GM10248 (cell line): ENCODE data around the gene TRAF1.

Experiments
- CTCF ChIA-PET: fragments of 300-600 bp; sonication (Branson Sonifier 250); formaldehyde crosslinking; extraction: SDS; loops from one replicate; lab custom pipeline; 2021; ENCODE audit warnings: antibody characterized with exemption; lab: Yijun Ruan, JAX
- POLR2A ChIA-PET: fragments of 350-650 bp; sonication (Branson Sonifier 250); formaldehyde crosslinking; extraction: SDS; loops from one replicate; lab custom pipeline; 2020; ENCODE audit warnings: antibody characterized with exemption; lab: Yijun Ruan, JAX
- DNase-seq: peaks from one replicate; pipeline ENCODE4 v3.0.0; 2012; ENCODE audit errors: extremely low spot score
- CTCF ChIP-seq: IDR thresholded peaks from 2 replicates; pipeline ENCODE4 v1.5.1; 2012; ENCODE audit warnings: mild to moderate bottlenecking, low read depth; ENCODE audit errors: extremely low read depth, missing control alignments, control extremely low read depth

Gene TRAF1

GRCh38 chr9:120886490-120886967 lies 40.1 kb downstream of the TRAF1 start:
- ChIA-PET POLR2A (interaction anchor here (1.4 kb wide), 1 partner anchor 11 kb away, joined by 3 read pairs; no protein-coding TSS in a partner anchor), CTCF (interaction anchor here (0.9 to 2.1 kb wide), 7 partner anchors 11 to 38 kb away, joined by 3 to 13 read pairs (median 4); no protein-coding TSS in a partner anchor)
- DNase-seq, result no peak
- no peak for TF ChIP-seq CTCF

- POLR2A ChIA-PET, result interaction anchor here (1.4 kb wide), 1 partner anchor 11 kb away, joined by 3 read pairs; no protein-coding TSS in a partner anchor
These were observed 40.6 kb downstream of the TRAF1 start for GRCh38 chr9:120885958-120886357.

GRCh38 chr9:120885457-120885856 lies 41.1 kb downstream of the TRAF1 start:
- CTCF ChIA-PET, result interaction anchor here (0.9 to 2.1 kb wide), 8 partner anchors 11 to 266 kb away, joined by 3 to 13 read pairs (median 4); no protein-coding TSS in a partner anchor
- POLR2A ChIA-PET, result interaction anchor here (0.5 to 1.4 kb wide), 2 partner anchors 12 to 13 kb away, joined by 3 read pairs; no protein-coding TSS in a partner anchor
- no peak for TF ChIP-seq CTCF
- no peak for DNase-seq

More at GRCh38 chr9:120885958-120886357, 40.6 kb downstream of the TRAF1 start:
- TF ChIP-seq CTCF, result no peak
- CTCF ChIA-PET, result interaction anchor here (0.9 to 2.1 kb wide), 8 partner anchors 11 to 174 kb away, joined by 3 to 13 read pairs (median 4); no protein-coding TSS in a partner anchor
- DNase-seq, result no peak

- POLR2A ChIA-PET, result interaction anchor here (0.6 to 1.9 kb wide), 2 partner anchors 14 to 43 kb away, joined by 4 to 5 read pairs; no protein-coding TSS in a partner anchor
- no peak for DNase-seq
These were observed 43.0 kb downstream of the TRAF1 start for GRCh38 chr9:120883608-120883996.

GRCh38 chr9:120882935-120883607 lies 43.5 kb downstream of the TRAF1 start:
- POLR2A ChIA-PET, result interaction anchor here (1.9 kb wide), 1 partner anchor 14 kb away, joined by 4 read pairs; no protein-coding TSS in a partner anchor
- no peak for TF ChIP-seq CTCF
- CTCF ChIA-PET, result interaction anchor here (0.9 to 2.7 kb wide), 6 partner anchors 10 to 127 kb away, joined by 3 to 9 read pairs (median 3); no protein-coding TSS in a partner anchor
- DNase-seq, result no peak

More at GRCh38 chr9:120883608-120883996, 43.0 kb downstream of the TRAF1 start:
- TF ChIP-seq CTCF, result no peak
- CTCF ChIA-PET, result interaction anchor here (0.9 to 2.7 kb wide), 6 partner anchors 10 to 128 kb away, joined by 3 to 9 read pairs (median 3); no protein-coding TSS in a partner anchor

- ChIA-PET POLR2A (no interaction called here), CTCF (interaction anchor here (0.9 kb wide), 1 partner anchor 11 kb away, joined by 4 read pairs; no protein-coding TSS in a partner anchor)
- no peak for TF ChIP-seq CTCF
- no peak for DNase-seq
These were observed 47.1 kb downstream of the TRAF1 start for GRCh38 chr9:120879446-120879845.
